GM21515 (cell line): ENCODE results near the gene SCGB2B2.
A peak's percentile ranks its signal among the peaks of the same experiment; 100 is the strongest.
"Not testable (repeated sequence)": the region's sequence is repeated elsewhere in the genome, so short reads cannot be mapped to it uniquely, and the experiment has no call there.

Experiments
- ATAC-seq: cut with Tn5 transposase; IDR thresholded peaks from one replicate; pipeline ENCODE4 v1.9.1; 2021; ENCODE audit not compliant: unreplicated experiment

SCGB2B2 gene

GRCh38 chr19:34676697-34677385, at the start of gene SCGB2B2:
Gene SCGB2B2, minus strand, starts transcription at chr19:34677159. Its CDS starts 82,596 bp downstream, at chr19:34594563.
- peak; percentile 37 for ATAC-seq

DNA sequence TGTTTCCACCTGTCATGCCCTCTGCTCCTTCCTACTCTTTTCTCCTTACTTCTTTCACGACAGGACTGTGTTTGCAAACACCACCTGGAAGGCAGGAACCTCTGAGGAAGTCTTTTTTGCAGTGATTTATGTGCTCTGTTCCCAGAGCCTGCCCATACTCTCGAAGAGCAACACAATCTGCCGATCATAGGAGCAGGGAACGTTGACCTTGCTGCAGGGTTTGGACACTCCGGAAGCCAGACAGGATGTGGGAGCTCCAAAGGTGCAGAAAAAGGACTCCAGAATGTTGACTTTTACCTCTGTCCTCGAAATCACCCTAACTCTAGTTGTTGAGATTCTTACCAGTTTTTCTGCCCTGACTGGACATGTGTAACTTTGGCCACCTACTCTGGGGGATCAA, 48.4 kb upstream of the SCGB2B2 start:
- ATAC-seq, result no peak

GRCh38 chr19:34722353-34722752, 45.4 kb upstream of the SCGB2B2 start:
- no peak for ATAC-seq

- no peak for ATAC-seq
Observed at GRCh38 chr19:34715357-34715756, 38.4 kb upstream of the SCGB2B2 start.

GRCh38 chr19:34713262-34713637, 36.3 kb upstream of the SCGB2B2 start:
- ATAC-seq, result no peak

DNA sequence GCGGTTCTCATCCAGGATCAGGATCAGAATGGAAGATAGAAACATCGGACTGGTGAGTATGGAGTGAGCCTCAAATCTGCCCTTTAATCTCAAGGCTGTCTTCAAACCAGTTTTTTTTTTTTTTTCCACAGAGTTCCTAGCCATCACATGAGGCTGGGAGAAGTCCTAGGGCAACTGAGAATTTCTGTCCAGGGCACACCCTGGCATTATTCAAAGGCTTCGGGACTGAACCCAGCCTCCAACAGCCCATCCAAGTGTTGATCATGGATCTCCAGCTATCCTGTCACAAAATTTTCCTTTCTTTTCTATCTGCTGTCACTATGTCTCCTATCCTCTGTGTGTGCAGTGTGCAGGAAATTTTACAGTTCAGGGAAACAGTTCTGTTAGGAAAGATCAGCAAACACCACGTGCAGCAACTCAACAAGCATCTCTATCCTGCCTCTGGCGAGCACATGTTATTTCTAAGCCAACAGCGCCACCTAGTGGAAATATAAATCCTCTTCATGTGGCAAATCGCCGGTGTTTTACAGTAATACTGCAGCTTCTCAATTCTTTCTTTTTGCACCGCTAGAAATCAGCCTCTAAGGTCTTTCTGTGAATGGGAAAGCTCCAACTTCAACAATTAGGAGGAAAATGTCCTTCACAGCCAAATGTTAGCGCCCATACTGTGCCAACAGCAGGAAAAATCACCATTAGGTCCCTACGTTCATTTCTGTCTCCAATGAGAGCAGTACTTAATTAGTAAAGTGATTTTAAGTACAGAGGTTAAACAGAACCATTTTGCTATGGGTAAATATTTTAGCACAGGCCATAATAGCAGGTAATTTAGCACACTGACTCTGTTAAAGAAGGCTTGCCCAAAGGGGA, 35.7 kb upstream of the SCGB2B2 start:
- no peak for ATAC-seq

DNA sequence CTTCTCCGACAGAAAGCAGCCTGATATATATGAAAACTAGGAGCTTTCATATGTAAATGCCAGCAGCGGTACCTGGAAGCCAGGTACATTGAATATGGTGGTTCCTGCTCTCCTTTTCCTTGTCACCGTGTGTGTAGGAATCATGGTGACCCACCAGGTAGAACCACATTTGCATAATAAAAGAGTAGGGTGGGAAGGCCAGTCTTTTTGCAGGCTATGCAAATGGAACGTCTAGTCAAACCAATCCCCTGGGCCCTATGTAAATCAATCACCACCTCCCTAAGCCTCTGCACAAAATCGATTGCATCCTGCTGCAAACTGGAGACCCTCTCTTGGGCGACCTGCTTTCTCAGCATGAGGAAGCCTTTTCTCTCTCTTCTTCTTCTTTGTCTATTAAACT, 34.9 kb upstream of the SCGB2B2 start:
- ATAC-seq, result no peak

DNA sequence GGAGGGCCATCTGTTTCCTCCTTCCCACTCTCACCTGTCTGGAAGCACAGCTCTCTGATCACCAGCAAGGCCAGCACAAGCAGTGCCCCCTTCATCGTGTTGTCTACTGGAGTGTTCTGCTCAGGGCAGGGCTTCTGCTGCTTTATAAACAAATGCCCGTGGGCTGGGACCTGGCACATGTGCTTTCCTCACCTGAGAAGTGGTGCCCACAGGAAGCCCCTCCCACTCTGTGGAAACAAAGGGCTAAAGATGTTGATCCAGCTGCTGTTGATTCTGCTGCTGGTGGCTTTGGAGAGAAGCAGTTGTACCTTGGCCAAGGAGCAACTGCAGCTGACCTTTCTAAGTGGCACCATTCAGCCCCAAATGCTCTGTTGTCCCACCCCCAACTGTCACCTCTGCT, 30.7 kb upstream of the SCGB2B2 start:
- ATAC-seq, result no peak

DNA sequence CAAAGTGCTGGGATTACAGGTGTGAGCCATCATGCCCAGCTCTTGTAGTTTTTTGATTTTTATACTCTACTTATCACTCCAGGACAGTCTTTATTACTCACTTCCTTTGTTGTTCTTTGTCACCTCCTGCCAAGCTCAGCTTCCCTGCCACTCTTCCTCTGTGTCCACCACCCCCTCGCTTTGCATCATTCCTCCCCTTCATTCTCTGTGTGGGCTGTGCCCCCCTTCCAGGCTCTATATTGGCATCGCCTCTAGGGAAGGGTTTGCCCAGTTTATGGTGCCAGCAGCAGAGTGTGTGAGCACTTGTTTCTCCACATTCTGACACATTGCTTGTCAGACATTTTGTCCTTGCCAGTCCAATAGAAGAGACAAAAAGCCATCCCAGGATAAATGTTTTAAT, 15.6 kb upstream of the SCGB2B2 start:
- ATAC-seq, result no peak

DNA sequence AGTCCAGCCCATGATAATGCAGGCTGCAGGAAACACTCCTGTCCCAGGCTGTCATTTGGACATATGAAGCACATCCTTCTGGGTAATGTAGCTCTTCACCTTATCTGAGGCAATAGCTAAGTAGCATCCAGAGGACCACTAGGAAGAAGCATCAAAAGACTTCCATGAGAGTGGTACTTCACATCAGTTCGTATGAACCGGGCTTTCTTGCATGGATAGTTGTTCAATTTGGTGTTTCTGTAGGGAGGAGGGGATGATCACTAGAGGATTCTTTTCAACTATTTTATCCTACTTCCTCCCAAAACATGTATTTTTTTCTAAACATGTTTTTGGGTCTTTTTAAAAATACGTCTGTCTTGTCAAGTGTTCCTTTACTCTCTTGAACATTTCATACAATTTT, 13.4 kb upstream of the SCGB2B2 start:
- ATAC-seq, result no peak

GRCh38 chr19:34688592-34688991, 11.6 kb upstream of the SCGB2B2 start:
- ATAC-seq, result no peak

GRCh38 chr19:34687348-34687747, 10.4 kb upstream of the SCGB2B2 start:
- ATAC-seq, result no peak

DNA sequence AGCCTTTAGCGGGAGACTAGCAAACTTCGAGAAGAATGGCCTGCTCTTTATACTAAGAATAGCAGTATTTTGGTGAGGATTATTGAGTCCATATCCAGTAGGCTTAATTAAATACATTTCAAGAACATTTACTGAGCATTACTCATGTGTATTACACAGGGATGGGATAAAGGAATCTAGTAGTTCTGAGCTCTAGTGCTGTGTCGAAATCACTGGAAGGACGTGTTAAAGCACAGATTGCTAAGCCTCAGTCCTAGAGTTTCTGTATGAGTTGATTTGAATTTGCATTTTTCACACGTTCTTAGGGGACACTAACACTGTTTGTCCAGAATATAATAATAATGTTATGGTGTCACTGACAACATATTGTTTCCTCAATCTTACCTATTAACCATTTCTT, 9.5 kb upstream of the SCGB2B2 start:
- no peak for ATAC-seq

- not testable (repeated sequence) for ATAC-seq
Observed at GRCh38 chr19:34685266-34685665, 8.3 kb upstream of the SCGB2B2 start.

DNA sequence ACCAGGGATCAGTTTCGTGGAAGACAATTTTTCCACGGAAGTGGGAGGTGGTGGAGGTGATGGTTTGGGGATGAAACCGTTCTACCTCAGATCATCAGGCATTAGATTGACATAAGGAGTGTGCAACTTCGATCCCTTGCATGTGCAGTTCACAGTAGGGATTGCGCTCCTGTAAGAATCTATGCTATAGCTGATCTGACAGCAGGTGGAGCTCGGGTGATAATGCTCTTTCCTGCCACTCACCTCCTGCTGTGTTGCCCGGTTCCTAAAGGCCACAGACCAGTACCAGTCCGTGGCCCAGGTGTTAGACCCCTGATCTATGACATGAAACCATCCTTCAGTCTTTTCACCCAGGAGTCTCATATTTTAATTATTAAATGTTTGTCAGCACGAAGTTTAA, 4.5 kb upstream of the SCGB2B2 start:
- no peak for ATAC-seq

GRCh38 chr19:34678421-34678820, 1.5 kb upstream of the SCGB2B2 start:
- no peak for ATAC-seq

GRCh38 chr19:34678085-34678412, 1.1 kb upstream of the SCGB2B2 start:
- no peak for ATAC-seq

GRCh38 chr19:34677386-34678084, 576 bp upstream of the SCGB2B2 start, which contains the start of gene ZNF302:
Gene ZNF302, plus strand, starts transcription at chr19:34677678. Its CDS starts 1,127 bp downstream, at chr19:34678805.
- peak; percentile 88 for ATAC-seq

DNA sequence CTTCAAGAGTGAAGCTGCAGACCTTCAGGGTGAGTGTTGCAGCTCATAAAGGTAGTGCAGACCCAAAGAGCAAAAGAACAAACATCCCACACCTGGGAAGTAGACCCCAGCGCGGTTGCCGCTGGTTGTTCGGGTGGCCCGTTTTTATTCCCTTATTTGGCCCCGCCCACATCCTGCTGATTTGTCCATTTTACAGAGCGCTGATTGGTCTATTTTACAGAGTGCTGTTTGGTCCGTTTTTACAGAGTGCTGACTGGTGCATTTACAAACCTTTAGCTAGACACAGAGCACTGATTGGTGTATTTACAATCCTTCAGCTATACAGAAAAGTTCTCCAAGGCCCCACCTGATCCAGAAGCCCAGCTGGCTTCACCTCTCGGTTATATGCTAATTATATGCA, 1.0 kb downstream of the SCGB2B2 start:
- ATAC-seq, result no peak

DNA sequence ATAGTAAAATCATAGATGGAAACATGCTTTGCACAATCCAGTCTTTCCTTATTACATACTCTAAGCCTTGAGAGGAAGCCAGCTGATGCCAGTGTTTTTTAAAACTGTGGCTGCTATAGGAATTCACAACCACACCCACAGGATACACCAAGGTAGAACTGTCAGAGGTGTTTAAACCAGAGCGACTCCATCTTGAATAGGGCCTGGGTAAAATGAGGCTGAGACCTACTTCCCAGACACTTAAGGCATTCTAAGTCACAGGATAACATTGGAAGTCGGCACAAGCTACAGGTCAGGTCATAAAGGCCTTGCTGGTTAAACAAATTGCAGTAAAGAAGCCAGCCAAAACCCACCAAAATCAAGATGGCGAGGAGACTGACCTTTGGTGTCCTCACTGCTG, 1.7 kb downstream of the SCGB2B2 start:
- no peak for ATAC-seq

GRCh38 chr19:34673590-34673989, 3.4 kb downstream of the SCGB2B2 start:
- ATAC-seq, result no peak

DNA sequence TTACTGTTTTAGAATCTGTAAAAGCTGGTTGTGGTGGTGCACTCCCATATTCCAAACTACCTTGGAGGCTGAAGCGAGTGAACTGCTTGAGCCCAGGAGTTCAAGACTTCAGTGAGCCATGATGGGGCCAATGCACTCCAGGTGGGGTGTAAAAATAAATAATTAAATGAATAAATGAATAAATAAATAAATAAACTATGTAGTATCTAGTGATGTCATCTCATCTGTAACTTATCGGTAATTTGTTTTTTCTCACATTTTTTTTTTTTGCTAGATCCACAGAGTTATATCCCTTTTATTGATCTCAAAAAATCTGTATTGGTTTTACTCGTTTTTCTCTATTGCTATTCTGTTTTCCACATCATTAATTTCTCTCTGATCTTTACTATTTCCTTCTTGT, 5.0 kb downstream of the SCGB2B2 start:
- ATAC-seq, result no peak
